ENCODE data around the gene POGLUT3. TPM values are rescaled to one million over a fixed set of nuclear protein-coding genes. Genes with fewer than 3 reads are reported as not detected.

Gene POGLUT3
- polyA plus RNA-seq, 2 of the 4 experiments (the other 2 are of a cell fraction) = 15.3 to 22.6 TPM

DNA sequence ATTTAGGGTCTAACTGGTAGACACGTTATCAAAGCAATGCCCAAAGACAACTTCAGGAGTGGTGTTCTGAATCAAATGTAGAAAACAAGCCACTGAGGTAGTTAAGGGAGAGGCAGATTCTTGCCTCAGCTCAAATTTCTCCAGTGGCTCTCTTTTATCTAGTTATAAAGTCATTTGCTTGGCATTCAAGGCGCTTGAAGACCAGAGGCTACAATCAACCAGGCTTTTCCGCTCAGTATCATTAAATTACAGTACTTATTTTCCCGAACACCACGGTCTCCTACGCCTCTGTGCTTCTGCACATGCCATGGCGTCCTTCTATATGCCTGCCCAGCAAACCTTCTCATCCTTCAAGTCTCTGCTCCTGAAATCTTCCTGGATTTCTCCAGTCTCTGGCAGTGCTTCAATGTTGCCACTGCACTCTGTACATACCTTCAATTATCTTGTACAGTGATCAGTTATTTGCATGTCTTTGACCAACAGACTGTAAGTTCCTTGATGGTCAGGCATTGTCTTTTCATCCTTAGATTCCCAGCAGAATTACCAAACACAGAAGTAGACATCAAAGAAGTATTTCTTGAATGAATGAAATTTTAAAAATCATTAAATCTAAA lies 1.4 kb downstream of the POGLUT3 start:
- no peak overlapping the region for H3K4me3 ChIP-seq
- POLR2A ChIA-PET = no interaction called here
- CTCF ChIA-PET = interaction anchor here (1.2 kb wide), 1 partner anchor 11 kb away, joined by 3 read pairs; no protein-coding TSS in a partner anchor
- no peaks in the 10 kb centered on the region for H3K4me1 ChIP-seq
- peak overlapping the region in 1 of 2 experiments; percentile 95; a peak in 3 of 6 replicates for H3K27ac ChIP-seq
- ATAC-seq (peak in 1 of 2 experiments; percentile 6; a peak in 2 of 6 replicates), FAIRE-seq (no peak), DNase-seq (ENCODE audit: low read depth in 1 of 2, low spot score in 1 of 2) (no peak)
- H3K9me3 ChIP-seq = no peaks in the 10 kb centered on the region
- H3K4me2 ChIP-seq = peak overlapping the region; percentile 76
- TF ChIP-seq FOSL2 (IDR thresholded peaks at IDR 0.05) = no peak
- no peak for TF ChIP-seq FOSL2 (CRISPR knock-in tag; IDR thresholded peaks at IDR 0.05)
- TF ChIP-seq, protein P1, sequence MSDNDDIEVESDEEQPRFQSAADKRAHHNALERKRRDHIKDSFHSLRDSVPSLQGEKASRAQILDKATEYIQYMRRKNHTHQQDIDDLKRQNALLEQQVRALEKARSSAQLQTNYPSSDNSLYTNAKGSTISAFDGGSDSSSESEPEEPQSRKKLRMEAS (IDR thresholded peaks at IDR 0.05) = no peak
- TF ChIP-seq JUN (IDR thresholded peaks at IDR 0.05) = no peak
- TF ChIP-seq, protein P2, sequence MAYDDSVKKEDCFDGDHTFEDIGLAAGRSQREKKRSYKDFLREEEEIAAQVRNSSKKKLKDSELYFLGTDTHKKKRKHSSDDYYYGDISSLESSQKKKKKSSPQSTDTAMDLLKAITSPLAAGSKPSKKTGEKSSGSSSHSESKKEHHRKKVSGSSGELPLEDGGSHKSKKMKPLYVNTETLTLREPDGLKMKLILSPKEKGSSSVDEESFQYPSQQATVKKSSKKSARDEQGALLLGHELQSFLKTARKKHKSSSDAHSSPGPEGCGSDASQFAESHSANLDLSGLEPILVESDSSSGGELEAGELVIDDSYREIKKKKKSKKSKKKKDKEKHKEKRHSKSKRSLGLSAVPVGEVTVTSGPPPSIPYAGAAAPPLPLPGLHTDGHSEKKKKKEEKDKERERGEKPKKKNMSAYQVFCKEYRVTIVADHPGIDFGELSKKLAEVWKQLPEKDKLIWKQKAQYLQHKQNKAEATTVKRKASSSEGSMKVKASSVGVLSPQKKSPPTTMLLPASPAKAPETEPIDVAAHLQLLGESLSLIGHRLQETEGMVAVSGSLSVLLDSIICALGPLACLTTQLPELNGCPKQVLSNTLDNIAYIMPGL (CRISPR knock-in tag; IDR thresholded peaks at IDR 0.05; ENCODE audit: borderline replicate concordance) = no peak
- no peak for TF ChIP-seq RARB (CRISPR knock-in tag; IDR thresholded peaks at IDR 0.05)
- TF ChIP-seq, protein P3, sequence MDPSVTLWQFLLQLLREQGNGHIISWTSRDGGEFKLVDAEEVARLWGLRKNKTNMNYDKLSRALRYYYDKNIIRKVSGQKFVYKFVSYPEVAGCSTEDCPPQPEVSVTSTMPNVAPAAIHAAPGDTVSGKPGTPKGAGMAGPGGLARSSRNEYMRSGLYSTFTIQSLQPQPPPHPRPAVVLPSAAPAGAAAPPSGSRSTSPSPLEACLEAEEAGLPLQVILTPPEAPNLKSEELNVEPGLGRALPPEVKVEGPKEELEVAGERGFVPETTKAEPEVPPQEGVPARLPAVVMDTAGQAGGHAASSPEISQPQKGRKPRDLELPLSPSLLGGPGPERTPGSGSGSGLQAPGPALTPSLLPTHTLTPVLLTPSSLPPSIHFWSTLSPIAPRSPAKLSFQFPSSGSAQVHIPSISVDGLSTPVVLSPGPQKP (IDR thresholded peaks at IDR 0.05; ENCODE audit: low read depth, low read length) = no peak
- TF ChIP-seq, protein P4, sequence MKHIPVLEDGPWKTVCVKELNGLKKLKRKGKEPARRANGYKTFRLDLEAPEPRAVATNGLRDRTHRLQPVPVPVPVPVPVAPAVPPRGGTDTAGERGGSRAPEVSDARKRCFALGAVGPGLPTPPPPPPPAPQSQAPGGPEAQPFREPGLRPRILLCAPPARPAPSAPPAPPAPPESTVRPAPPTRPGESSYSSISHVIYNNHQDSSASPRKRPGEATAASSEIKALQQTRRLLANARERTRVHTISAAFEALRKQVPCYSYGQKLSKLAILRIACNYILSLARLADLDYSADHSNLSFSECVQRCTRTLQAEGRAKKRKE (CRISPR knock-in tag; IDR thresholded peaks at IDR 0.05; ENCODE audit: low read depth) = no peak
- no peak for TF ChIP-seq MAFK (IDR thresholded peaks at IDR 0.05; ENCODE audit: partially characterized antibody)
- TF ChIP-seq CHD2 (IDR thresholded peaks at IDR 0.05; ENCODE audit: low read length, partially characterized antibody) = no peak
- 96% methylated on average over 7 of the region's 7 CpGs for WGBS (ENCODE audit: missing lambda C conversion rate)

DNA sequence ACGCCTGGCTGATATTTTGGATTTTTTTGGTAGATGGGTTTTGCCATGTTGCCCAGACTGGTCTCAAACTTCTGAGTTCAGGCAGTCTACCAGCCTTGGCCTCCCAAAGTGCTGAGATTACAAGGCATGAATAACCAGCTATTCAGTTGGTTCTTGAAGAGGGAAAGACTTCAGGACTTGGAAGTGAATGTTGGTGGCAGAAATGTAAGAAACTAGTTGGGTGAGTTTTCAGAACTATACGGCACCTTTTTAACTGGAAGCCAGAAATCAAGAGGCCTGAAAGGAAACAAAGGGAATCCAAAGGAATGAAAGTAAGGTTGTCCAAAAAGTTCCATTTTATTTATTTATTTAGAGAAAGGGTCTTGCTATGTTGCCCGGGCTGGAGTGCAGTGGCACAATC lies 2.9 kb downstream of the POGLUT3 start:
- no peak for DNase-seq (ENCODE audit: low read depth in 1 of 2, low spot score in 1 of 2)
- H3K27ac ChIP-seq = no peak overlapping the region
- H3K4me2 ChIP-seq = no peak overlapping the region
- WGBS (ENCODE audit: missing lambda C conversion rate) = 90% methylated on average over 3 of the region's 3 CpGs
- no peak for ATAC-seq
- no peaks in the 10 kb centered on the region for H3K9me3 ChIP-seq
- no peaks in the 10 kb centered on the region for H3K4me1 ChIP-seq
- CTCF ChIA-PET = no interaction called here
- TF ChIP-seq ZC3H11A (IDR thresholded peaks at IDR 0.05) (no peak), FOSB (CRISPR knock-in tag; IDR thresholded peaks at IDR 0.05) (no peak), RAD21 (conservative IDR thresholded peaks at IDR 0.05 in 1 of 2, IDR thresholded peaks at IDR 0.05 in 1 of 2) (no peak), SREBF2 (IDR thresholded peaks at IDR 0.05) (no peak)
- no peak for FAIRE-seq
- H3K4me3 ChIP-seq = no peak overlapping the region
- POLR2A ChIA-PET = interaction anchor here (0.6 kb wide), 1 partner anchor 150 kb away, joined by 3 read pairs; no protein-coding TSS in a partner anchor

DNA sequence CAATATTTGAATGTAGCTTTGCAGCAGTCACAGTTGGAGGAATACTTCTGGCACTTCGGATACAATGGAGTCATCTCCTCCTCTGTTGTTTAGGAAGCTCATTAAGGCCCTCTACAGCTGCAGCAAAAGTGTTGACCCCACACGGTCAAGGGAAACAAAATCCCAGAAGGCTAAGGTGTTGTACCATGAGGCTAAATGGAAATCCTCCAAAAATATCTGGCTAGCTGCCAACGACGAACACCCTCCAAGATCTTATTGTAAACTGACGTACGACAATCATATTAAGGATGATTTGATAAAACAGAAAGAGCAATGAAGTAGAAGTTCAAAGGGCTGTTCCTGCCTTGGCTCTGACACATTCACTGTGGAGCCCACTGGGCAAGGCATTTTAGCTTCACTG lies 4.0 kb downstream of the POGLUT3 start:
- DNase-seq (ENCODE audit: low read depth in 1 of 2, low spot score in 1 of 2) (no peak), FAIRE-seq (no peak), ATAC-seq (no peak)
- TF ChIP-seq HOXB13 (CRISPR knock-in tag; IDR thresholded peaks at IDR 0.05; ENCODE audit: low read depth) = no peak
- TF ChIP-seq ZC3H11A (IDR thresholded peaks at IDR 0.05) = no peak
- TF ChIP-seq TFCP2L1 (CRISPR knock-in tag; IDR thresholded peaks at IDR 0.05) = no peak
- 92% methylated on average over 6 of the region's 6 CpGs for WGBS (ENCODE audit: missing lambda C conversion rate)
- Histone ChIP-seq H3K27ac (no peak overlapping the region), H3K9me3 (no peaks in the 10 kb centered on the region), H3K4me2 (no peak overlapping the region), H3K4me3 (no peak overlapping the region), H3K4me1 (no peaks in the 10 kb centered on the region)
- ChIA-PET POLR2A (no interaction called here), CTCF (interaction anchor here (0.6 kb wide), 1 partner anchor 26 kb away, joined by 3 read pairs; no protein-coding TSS in a partner anchor)

Measured in A549 (cell line).